ENCODE results near the gene FAM219B. TPM values are rescaled to one million over a fixed set of nuclear protein-coding genes. Genes with fewer than 3 reads are reported as not detected.
A peak's percentile ranks its signal among the peaks of the same experiment; 100 is the strongest.

The FAM219B gene
- total RNA-seq, 1 experiment from 2014 or later, result 56.2 TPM

DNA sequence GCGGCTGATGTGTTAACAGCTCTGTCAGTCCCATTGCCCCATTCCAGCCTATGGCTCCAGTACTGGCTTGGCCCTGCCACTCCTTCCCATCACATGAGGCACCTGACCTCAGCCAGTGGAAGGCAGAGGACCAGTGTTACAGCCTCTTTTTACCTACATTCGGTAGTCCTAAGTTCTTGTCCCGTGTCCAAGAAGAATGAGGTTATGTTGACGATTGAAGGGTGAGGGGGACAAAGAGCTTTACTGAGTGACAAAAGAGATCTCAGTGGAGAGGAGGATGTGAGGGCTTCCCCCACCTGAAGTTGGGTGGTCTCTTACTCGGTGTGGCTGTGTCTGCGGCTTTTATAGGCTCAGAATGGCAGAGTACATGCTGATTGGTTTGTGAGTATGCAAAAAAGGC, 24.1 kb downstream of the FAM219B start:
- BruUV-seq (replicated peaks), result no TSS peak
- TF ChIP-seq, protein P1, sequence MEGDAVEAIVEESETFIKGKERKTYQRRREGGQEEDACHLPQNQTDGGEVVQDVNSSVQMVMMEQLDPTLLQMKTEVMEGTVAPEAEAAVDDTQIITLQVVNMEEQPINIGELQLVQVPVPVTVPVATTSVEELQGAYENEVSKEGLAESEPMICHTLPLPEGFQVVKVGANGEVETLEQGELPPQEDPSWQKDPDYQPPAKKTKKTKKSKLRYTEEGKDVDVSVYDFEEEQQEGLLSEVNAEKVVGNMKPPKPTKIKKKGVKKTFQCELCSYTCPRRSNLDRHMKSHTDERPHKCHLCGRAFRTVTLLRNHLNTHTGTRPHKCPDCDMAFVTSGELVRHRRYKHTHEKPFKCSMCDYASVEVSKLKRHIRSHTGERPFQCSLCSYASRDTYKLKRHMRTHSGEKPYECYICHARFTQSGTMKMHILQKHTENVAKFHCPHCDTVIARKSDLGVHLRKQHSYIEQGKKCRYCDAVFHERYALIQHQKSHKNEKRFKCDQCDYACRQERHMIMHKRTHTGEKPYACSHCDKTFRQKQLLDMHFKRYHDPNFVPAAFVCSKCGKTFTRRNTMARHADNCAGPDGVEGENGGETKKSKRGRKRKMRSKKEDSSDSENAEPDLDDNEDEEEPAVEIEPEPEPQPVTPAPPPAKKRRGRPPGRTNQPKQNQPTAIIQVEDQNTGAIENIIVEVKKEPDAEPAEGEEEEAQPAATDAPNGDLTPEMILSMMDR (IDR thresholded peaks at IDR 0.05; ENCODE audit: unreplicated experiment), result no peak
- Mint-ChIP-seq H3K4me1 (ENCODE audit: low read depth, unreplicated experiment) (peaks cover 16% of the 10 kb centered on the region), H3K36me3 (ENCODE audit: insufficient read depth, unreplicated experiment) (no peaks in the 10 kb centered on the region), H3K4me3 (ENCODE audit: low read depth, unreplicated experiment) (no peak overlapping the region), H3K27me3 (ENCODE audit: unreplicated experiment) (peaks cover 2% of the 10 kb centered on the region), H3K9me3 (ENCODE audit: low read depth, unreplicated experiment) (no peaks in the 10 kb centered on the region), H3K27ac (ENCODE audit: unreplicated experiment) (peak overlapping the region; percentile 54)
- CTCF ChIA-PET, result interaction anchor here (2.0 to 2.4 kb wide), 2 partner anchors 10 to 19 kb away, joined by 5 to 18 read pairs; no protein-coding TSS in a partner anchor
- DNase-seq, result no peak
- intact Hi-C loops (cut with micrococcal nuclease; ENCODE audit: unreplicated experiment), result no loop called here

GRCh38 chr15:74878273-74878672, 28.4 kb downstream of the FAM219B start:
- Mint-ChIP-seq H3K4me1 (ENCODE audit: low read depth, unreplicated experiment) (no peaks in the 10 kb centered on the region), H3K27ac (ENCODE audit: unreplicated experiment) (no peak overlapping the region), H3K36me3 (ENCODE audit: insufficient read depth, unreplicated experiment) (peaks cover 10% of the 10 kb centered on the region), H3K9me3 (ENCODE audit: low read depth, unreplicated experiment) (no peaks in the 10 kb centered on the region), H3K27me3 (ENCODE audit: unreplicated experiment) (peaks cover 17% of the 10 kb centered on the region), H3K4me3 (ENCODE audit: low read depth, unreplicated experiment) (no peak overlapping the region)
- DNase-seq, result no peak
- intact Hi-C loops (cut with micrococcal nuclease; ENCODE audit: unreplicated experiment), result no loop called here
- no TSS peak for BruUV-seq (replicated peaks)
- TF ChIP-seq, protein P1 (IDR thresholded peaks at IDR 0.05; ENCODE audit: unreplicated experiment), result no peak
- CTCF ChIA-PET, result no interaction called here

GRCh38 chr15:74873756-74874424, 32.8 kb downstream of the FAM219B start:
- peaks cover 38% of the 10 kb centered on the region for H3K36me3 Mint-ChIP-seq (ENCODE audit: insufficient read depth, unreplicated experiment)
- intact Hi-C loops (cut with micrococcal nuclease; ENCODE audit: unreplicated experiment), result no loop called here
- TF ChIP-seq, protein P1 (IDR thresholded peaks at IDR 0.05; ENCODE audit: unreplicated experiment), result no peak
- peak overlapping the region; percentile 92 for H3K4me3 Mint-ChIP-seq (ENCODE audit: low read depth, unreplicated experiment)
- H3K27ac Mint-ChIP-seq (ENCODE audit: unreplicated experiment), result peak overlapping the region; percentile 89
- BruUV-seq (replicated peaks), result TSS peak; percentile 84
- CTCF ChIA-PET, result interaction anchor here (0.5 to 1.3 kb wide), 6 partner anchors 10 to 91 kb away, joined by 3 to 6 read pairs (median 4); no protein-coding TSS in a partner anchor
- DNase-seq, result peak; percentile 35
- H3K27me3 Mint-ChIP-seq (ENCODE audit: unreplicated experiment), result peaks cover 17% of the 10 kb centered on the region
- peaks cover 28% of the 10 kb centered on the region for H3K4me1 Mint-ChIP-seq (ENCODE audit: low read depth, unreplicated experiment)
- no peaks in the 10 kb centered on the region for H3K9me3 Mint-ChIP-seq (ENCODE audit: low read depth, unreplicated experiment)

GRCh38 chr15:74873036-74873755, 33.5 kb downstream of the FAM219B start, which contains the start of gene SCAMP2:
TSS of gene SCAMP2 (minus strand) at chr15:74873365. CDS start at chr15:74873255, 110 bp downstream.
- peaks cover 33% of the 10 kb centered on the region for H3K4me1 Mint-ChIP-seq (ENCODE audit: low read depth, unreplicated experiment)
- TF ChIP-seq, protein P1 (IDR thresholded peaks at IDR 0.05; ENCODE audit: unreplicated experiment), result no peak
- peak within 1 kb of the TSS; percentile 92 for H3K4me3 Mint-ChIP-seq (ENCODE audit: low read depth, unreplicated experiment)
- intact Hi-C loops (cut with micrococcal nuclease; ENCODE audit: unreplicated experiment), result no loop called here
- no TSS peak for BruUV-seq (replicated peaks)
- CTCF ChIA-PET, result interaction anchor here (0.5 to 1.2 kb wide), 5 partner anchors 11 to 693 kb away, joined by 3 to 6 read pairs (median 4); no protein-coding TSS in a partner anchor
- peaks cover 17% of the 10 kb centered on the region for H3K27me3 Mint-ChIP-seq (ENCODE audit: unreplicated experiment)
- peaks cover 38% of the 10 kb centered on the region for H3K36me3 Mint-ChIP-seq (ENCODE audit: insufficient read depth, unreplicated experiment)
- peak within 1 kb of the TSS; percentile 89 for H3K27ac Mint-ChIP-seq (ENCODE audit: unreplicated experiment)
- DNase-seq, result peak; percentile 96
- no peaks in the 10 kb centered on the region for H3K9me3 Mint-ChIP-seq (ENCODE audit: low read depth, unreplicated experiment)

All from Calu3 (cell line).